HepG2 (cell line): Measurements from ENCODE around the gene ANTKMT. TPM values are rescaled to one million over a fixed set of nuclear protein-coding genes. Genes with fewer than 3 reads are reported as not detected.

Source experiments
- ELK4 ChIP-seq: sonication (generic); formaldehyde crosslinking; IDR thresholded peaks from 2 replicates; pipeline ENCODE4 v1.9.0; 2021; ENCODE audit warnings: missing genetic modification reagents, borderline replicate concordance
- EZH2 ChIP-seq: conservative IDR thresholded peaks from 2 replicates; pipeline ENCODE4 v1.6.1; 2012; ENCODE audit warnings: mild to moderate bottlenecking, low read depth, low read length, moderate library complexity
- IRX3 ChIP-seq: sonication (generic); formaldehyde crosslinking; IDR thresholded peaks from 2 replicates; pipeline ENCODE4 v1.8.1; 2023; ENCODE audit warnings: mild to moderate bottlenecking, low read depth, missing genetic modification reagents, borderline replicate concordance
- PAXIP1 ChIP-seq: sonication (generic); formaldehyde crosslinking; conservative IDR thresholded peaks from 2 replicates; pipeline ENCODE4 v1.4.0; 2020; ENCODE audit warnings: mild to moderate bottlenecking, missing genetic modification reagents, moderate library complexity
- RNF2 ChIP-seq: fragments of 450-650 bp; conservative IDR thresholded peaks from 2 replicates; pipeline ENCODE4 v1.6.1; 2016; ENCODE audit warnings: low read depth
- SNRNP70 ChIP-seq: fragments of 200-400 bp; formaldehyde crosslinking; IDR thresholded peaks from 2 replicates; pipeline ENCODE4 v1.6.1; 2017; ENCODE audit warnings: mild to moderate bottlenecking, low read depth, low read length, moderate library complexity
- SSRP1 ChIP-seq: IDR thresholded peaks from 2 replicates; pipeline ENCODE4 v1.6.1; 2016; ENCODE audit warnings: control low read depth
- SYNCRIP ChIP-seq: fragments of 200-400 bp; formaldehyde crosslinking; IDR thresholded peaks from 2 replicates; pipeline ENCODE4 v1.6.1; 2018; ENCODE audit warnings: mild to moderate bottlenecking, low read depth, low read length; ENCODE audit not compliant: insufficient read depth
- ZBTB43 ChIP-seq: sonication (generic); formaldehyde crosslinking; conservative IDR thresholded peaks from 2 replicates; pipeline ENCODE4 v1.4.0; 2020; ENCODE audit warnings: missing genetic modification reagents
- ZNF251 ChIP-seq: sonication (generic); formaldehyde crosslinking; IDR thresholded peaks from 2 replicates; pipeline ENCODE4 v1.9.0; 2021; ENCODE audit warnings: mild to moderate bottlenecking, missing genetic modification reagents
- ZNF253 ChIP-seq: sonication (generic); formaldehyde crosslinking; IDR thresholded peaks from 2 replicates; pipeline ENCODE4 v1.8.0; 2022; ENCODE audit warnings: mild to moderate bottlenecking, missing genetic modification reagents, borderline replicate concordance
- ZNF44 ChIP-seq: sonication (generic); formaldehyde crosslinking; IDR thresholded peaks from 2 replicates; pipeline ENCODE4 v1.5.1; 2020; ENCODE audit warnings: mild to moderate bottlenecking, missing genetic modification reagents
- ZNF850 ChIP-seq: sonication (generic); formaldehyde crosslinking; conservative IDR thresholded peaks from 2 replicates; pipeline ENCODE4 v1.9.0; 2021; ENCODE audit warnings: mild to moderate bottlenecking, missing genetic modification reagents
- ZSCAN5A ChIP-seq: sonication (generic); formaldehyde crosslinking; IDR thresholded peaks from 2 replicates; pipeline ENCODE4 v1.8.0; 2022; ENCODE audit warnings: mild to moderate bottlenecking, missing genetic modification reagents, borderline replicate concordance
- polyA plus RNA-seq, 8 experiments: library from polyadenylated mRNA; depleted of rRNA in 3 of 8; stranded (reverse) in 7 of 8; unstranded in 1 of 8; fragments of >200 nt; fragmentation: Illumina TruSeq in 4 of 8; extraction: Trizol in 4 of 8; gene quantifications; 2 replicates each; pipeline versions ENCODE4 v1.2.1 to v1.2.3, GENCODE V29; 2011 to 2016; ENCODE audit warnings: low read depth in 4 of 8, missing spikeins in 1 of 8, mixed read lengths in 1 of 8; ENCODE audit not compliant: insufficient read depth in 1 of 8
- total RNA-seq, 5 experiments: library from RNA; depleted of rRNA; stranded (reverse); fragments of >200 nt; fragmentation: Illumina TruSeq; extraction: Trizol; gene quantifications; 2 replicates each; pipeline ENCODE4 v1.2.3, GENCODE V29; 2016; ENCODE audit warnings: low read depth in 1 of 5
- TF ChIP-seq, protein P1 (sequence below): IDR thresholded peaks from 2 replicates; pipeline ENCODE4 v1.6.1; 2016; ENCODE audit warnings: missing biosample characterization, missing genetic modification reagents, low read depth
- TF ChIP-seq, protein P2 (sequence below): fragments of 450-650 bp; IDR thresholded peaks from 2 replicates; pipeline ENCODE4 v1.6.1; 2017; ENCODE audit warnings: mild to moderate bottlenecking

The ANTKMT gene
- total and polyA plus RNA-seq, 2 of the 13 experiments (the other 11 are each of a cell fraction or from before 2014, with no cell fraction given) = 7.5 to 47.8 TPM

DNA sequence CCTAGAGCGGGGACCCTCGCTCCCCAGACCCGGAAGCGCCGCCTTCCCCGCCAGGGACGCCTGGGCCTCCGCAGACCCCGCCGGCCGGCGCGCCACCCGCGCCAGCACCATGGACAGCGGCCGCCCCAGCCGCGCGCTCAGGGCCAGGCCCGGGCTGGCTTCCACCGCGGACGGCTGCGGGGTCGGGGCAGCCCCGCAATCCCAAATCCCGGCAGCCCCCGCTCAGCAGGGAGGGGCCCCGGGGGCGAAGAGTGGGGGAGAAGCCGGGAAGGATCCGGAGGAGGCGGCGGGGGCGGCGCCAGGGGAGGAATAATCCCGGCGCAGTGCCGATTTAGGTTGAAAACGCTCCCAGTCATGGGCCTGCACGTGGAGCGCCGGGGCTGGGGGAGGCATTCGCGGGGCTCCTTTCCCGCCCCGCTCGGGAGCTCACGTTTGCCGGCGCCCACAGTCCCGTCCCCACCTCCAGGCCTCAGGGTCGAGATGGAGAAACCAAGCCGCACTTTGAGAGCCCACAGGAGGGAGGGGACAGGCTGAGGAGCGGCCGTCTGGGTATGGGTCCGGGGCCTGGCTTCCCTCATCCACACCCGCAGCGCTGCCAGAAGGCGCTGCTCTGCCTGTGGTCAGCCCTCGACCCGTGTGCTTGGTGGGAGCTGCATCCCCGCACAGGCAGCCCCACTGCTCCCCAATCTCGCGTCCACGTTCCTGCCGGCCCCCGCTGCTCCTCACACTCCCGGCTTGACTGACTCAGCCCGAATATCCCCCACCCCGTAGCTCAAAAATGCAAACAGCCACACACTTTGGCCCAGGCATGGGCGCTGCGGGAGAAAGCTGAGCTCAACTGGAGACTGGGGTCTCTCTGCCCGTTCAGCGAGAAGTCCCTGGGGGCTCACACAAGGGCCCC lies 20.0 kb upstream of the ANTKMT start (continued):
- TF ChIP-seq PAXIP1 (CRISPR knock-in tag) (no peak), SYNCRIP (no peak), ZNF251 (CRISPR knock-in tag) (no peak), EZH2 (0 out of 2 replicates have a peak, but pooled peaks have one; percentile 52), SNRNP70 (no peak), ELK4 (CRISPR knock-in tag) (no peak), ZNF44 (CRISPR knock-in tag) (no peak), IRX3 (CRISPR knock-in tag) (peak; percentile 94), ZNF850 (CRISPR knock-in tag) (no peak), SSRP1 (CRISPR knock-in tag) (no peak), ZBTB43 (CRISPR knock-in tag) (peak; percentile 89), RNF2 (no peak), ZNF253 (CRISPR knock-in tag) (no peak), ZSCAN5A (CRISPR knock-in tag) (no peak)
- TF ChIP-seq, protein P1, sequence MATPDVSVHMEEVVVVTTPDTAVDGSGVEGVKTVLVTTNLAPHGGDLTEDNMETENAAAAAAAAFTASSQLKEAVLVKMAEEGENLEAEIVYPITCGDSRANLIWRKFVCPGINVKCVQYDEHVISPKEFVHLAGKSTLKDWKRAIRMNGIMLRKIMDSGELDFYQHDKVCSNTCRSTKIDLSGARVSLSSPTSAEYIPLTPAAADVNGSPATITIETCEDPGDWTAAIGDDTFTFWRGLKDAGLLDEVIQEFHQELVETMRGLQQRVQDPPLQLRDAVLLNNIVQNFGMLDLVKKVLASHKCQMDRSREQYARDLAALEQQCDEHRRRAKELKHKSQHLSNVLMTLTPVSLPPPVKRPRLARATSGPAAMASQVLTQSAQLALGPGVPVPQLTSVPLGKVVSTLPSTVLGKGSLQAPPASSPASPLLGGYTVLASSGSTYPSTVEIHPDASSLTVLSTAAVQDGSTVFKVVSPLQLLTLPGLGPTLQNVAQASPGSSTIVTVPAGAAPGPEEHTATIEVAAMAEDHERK = no peak
- TF ChIP-seq, protein P2, sequence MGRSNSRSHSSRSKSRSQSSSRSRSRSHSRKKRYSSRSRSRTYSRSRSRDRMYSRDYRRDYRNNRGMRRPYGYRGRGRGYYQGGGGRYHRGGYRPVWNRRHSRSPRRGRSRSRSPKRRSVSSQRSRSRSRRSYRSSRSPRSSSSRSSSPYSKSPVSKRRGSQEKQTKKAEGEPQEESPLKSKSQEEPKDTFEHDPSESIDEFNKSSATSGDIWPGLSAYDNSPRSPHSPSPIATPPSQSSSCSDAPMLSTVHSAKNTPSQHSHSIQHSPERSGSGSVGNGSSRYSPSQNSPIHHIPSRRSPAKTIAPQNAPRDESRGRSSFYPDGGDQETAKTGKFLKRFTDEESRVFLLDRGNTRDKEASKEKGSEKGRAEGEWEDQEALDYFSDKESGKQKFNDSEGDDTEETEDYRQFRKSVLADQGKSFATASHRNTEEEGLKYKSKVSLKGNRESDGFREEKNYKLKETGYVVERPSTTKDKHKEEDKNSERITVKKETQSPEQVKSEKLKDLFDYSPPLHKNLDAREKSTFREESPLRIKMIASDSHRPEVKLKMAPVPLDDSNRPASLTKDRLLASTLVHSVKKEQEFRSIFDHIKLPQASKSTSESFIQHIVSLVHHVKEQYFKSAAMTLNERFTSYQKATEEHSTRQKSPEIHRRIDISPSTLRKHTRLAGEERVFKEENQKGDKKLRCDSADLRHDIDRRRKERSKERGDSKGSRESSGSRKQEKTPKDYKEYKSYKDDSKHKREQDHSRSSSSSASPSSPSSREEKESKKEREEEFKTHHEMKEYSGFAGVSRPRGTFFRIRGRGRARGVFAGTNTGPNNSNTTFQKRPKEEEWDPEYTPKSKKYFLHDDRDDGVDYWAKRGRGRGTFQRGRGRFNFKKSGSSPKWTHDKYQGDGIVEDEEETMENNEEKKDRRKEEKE = no peak
